ENCODE measurements around the gene UGT8. TPM values are rescaled to one million over a fixed set of nuclear protein-coding genes. Genes with fewer than 3 reads are reported as not detected.

UGT8 gene
- total RNA-seq, 1 experiment from 2014 or later: 14.8 TPM

DNA sequence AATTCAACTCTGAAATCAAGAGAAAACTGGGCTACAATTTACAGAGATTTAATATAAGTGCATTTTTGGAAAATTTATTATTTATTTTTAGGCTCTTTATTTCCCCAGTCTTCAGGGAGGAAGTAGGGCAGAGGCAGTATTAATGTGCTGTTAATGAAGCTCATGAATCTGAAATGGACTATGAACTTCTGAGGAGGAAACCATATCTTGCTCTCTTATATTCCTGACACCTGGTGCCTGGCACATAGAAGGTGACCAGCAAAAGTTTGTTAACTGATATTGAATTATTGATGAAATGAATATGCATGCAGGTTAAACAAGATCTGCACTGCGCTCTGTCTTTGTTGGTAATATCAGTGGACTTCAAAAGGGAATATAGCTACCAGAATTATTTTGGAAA, 55.1 kb downstream of the UGT8 start:
- RAD21 ChIA-PET (ENCODE audit: low non-redundant PET in 1 of 2, low total read pairs in 2 of 2, uncharacterized antibody in 2 of 2, unreplicated experiment in 2 of 2): no interaction called here
- no peak overlapping the region for H3K27ac ChIP-seq (ENCODE audit: low read depth, low read length)
- H3K9me2 ChIP-seq (ENCODE audit: insufficient read depth): no peaks in the 10 kb centered on the region
- H3K9me3 ChIP-seq (ENCODE audit: control insufficient read depth in 1 of 2, insufficient read depth in 1 of 2, low read depth in 1 of 2, low read length in 2 of 2): no peaks in the 10 kb centered on the region
- H3K9ac ChIP-seq (ENCODE audit: low read length): no peak overlapping the region
- intact Hi-C loops (cut with micrococcal nuclease): no loop called here
- H3K27me3 ChIP-seq (ENCODE audit: insufficient read depth, low read length): no peaks in the 10 kb centered on the region
- no peaks in the 10 kb centered on the region for H4K20me1 ChIP-seq (ENCODE audit: insufficient read depth)
- TF ChIP-seq RAD21 (IDR thresholded peaks at IDR 0.05; ENCODE audit: low read depth) (no peak), ATF3 (IDR thresholded peaks at IDR 0.05) (no peak), POLR2A (IDR thresholded peaks at IDR 0.05; ENCODE audit: borderline replicate concordance, extremely low read depth, insufficient read depth, insufficient read length) (no peak), ZNF274 (IDR thresholded peaks at IDR 0.05; ENCODE audit: low read depth, low read length) (no peak), JUND (IDR thresholded peaks at IDR 0.05) (no peak)
- TF ChIP-seq, protein P1, sequence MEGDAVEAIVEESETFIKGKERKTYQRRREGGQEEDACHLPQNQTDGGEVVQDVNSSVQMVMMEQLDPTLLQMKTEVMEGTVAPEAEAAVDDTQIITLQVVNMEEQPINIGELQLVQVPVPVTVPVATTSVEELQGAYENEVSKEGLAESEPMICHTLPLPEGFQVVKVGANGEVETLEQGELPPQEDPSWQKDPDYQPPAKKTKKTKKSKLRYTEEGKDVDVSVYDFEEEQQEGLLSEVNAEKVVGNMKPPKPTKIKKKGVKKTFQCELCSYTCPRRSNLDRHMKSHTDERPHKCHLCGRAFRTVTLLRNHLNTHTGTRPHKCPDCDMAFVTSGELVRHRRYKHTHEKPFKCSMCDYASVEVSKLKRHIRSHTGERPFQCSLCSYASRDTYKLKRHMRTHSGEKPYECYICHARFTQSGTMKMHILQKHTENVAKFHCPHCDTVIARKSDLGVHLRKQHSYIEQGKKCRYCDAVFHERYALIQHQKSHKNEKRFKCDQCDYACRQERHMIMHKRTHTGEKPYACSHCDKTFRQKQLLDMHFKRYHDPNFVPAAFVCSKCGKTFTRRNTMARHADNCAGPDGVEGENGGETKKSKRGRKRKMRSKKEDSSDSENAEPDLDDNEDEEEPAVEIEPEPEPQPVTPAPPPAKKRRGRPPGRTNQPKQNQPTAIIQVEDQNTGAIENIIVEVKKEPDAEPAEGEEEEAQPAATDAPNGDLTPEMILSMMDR (IDR thresholded peaks at IDR 0.05 in 2 of 3, conservative IDR thresholded peaks at IDR 0.05 in 1 of 3; ENCODE audit: borderline replicate concordance in 1 of 3, insufficient read depth in 1 of 3, low read depth in 2 of 3, low read length in 2 of 3): no peak
- TF ChIP-seq, protein P2, sequence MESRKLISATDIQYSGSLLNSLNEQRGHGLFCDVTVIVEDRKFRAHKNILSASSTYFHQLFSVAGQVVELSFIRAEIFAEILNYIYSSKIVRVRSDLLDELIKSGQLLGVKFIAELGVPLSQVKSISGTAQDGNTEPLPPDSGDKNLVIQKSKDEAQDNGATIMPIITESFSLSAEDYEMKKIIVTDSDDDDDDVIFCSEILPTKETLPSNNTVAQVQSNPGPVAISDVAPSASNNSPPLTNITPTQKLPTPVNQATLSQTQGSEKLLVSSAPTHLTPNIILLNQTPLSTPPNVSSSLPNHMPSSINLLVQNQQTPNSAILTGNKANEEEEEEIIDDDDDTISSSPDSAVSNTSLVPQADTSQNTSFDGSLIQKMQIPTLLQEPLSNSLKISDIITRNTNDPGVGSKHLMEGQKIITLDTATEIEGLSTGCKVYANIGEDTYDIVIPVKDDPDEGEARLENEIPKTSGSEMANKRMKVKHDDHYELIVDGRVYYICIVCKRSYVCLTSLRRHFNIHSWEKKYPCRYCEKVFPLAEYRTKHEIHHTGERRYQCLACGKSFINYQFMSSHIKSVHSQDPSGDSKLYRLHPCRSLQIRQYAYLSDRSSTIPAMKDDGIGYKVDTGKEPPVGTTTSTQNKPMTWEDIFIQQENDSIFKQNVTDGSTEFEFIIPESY (IDR thresholded peaks at IDR 0.05; ENCODE audit: extremely low read depth, insufficient replicate concordance, low read length): no peak
- TF ChIP-seq, protein P3, sequence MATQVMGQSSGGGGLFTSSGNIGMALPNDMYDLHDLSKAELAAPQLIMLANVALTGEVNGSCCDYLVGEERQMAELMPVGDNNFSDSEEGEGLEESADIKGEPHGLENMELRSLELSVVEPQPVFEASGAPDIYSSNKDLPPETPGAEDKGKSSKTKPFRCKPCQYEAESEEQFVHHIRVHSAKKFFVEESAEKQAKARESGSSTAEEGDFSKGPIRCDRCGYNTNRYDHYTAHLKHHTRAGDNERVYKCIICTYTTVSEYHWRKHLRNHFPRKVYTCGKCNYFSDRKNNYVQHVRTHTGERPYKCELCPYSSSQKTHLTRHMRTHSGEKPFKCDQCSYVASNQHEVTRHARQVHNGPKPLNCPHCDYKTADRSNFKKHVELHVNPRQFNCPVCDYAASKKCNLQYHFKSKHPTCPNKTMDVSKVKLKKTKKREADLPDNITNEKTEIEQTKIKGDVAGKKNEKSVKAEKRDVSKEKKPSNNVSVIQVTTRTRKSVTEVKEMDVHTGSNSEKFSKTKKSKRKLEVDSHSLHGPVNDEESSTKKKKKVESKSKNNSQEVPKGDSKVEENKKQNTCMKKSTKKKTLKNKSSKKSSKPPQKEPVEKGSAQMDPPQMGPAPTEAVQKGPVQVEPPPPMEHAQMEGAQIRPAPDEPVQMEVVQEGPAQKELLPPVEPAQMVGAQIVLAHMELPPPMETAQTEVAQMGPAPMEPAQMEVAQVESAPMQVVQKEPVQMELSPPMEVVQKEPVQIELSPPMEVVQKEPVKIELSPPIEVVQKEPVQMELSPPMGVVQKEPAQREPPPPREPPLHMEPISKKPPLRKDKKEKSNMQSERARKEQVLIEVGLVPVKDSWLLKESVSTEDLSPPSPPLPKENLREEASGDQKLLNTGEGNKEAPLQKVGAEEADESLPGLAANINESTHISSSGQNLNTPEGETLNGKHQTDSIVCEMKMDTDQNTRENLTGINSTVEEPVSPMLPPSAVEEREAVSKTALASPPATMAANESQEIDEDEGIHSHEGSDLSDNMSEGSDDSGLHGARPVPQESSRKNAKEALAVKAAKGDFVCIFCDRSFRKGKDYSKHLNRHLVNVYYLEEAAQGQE (IDR thresholded peaks at IDR 0.05; ENCODE audit: low read depth): no peak
- H3K36me3 ChIP-seq (ENCODE audit: control insufficient read depth in 1 of 2, insufficient read depth in 2 of 2, low read length in 2 of 2): no peaks in the 10 kb centered on the region
- H3K4me3 ChIP-seq (replicated peaks in 1 of 2; ENCODE audit: low read depth in 1 of 2, low read length in 2 of 2): no peak overlapping the region
- ATAC-seq (no peak), DNase-seq (ENCODE audit: low read depth, low spot score) (no peak)
- POLR2A ChIA-PET: no interaction called here
- H3K4me2 ChIP-seq (ENCODE audit: low read length): no peak overlapping the region
- CTCF ChIA-PET: interaction anchor here (1.6 to 1.7 kb wide), 2 partner anchors 236 to 266 kb away, joined by 6 read pairs; no protein-coding TSS in a partner anchor
- H3K79me2 ChIP-seq (ENCODE audit: insufficient read depth, low read length): no peaks in the 10 kb centered on the region
- H3K4me1 ChIP-seq (ENCODE audit: control insufficient read depth in 1 of 2, insufficient read depth in 2 of 2, low read length in 2 of 2): no peaks in the 10 kb centered on the region
- H2AFZ ChIP-seq (ENCODE audit: low read depth, low read length, poor library complexity, severe bottlenecking): no peak overlapping the region
- no TSS peak for BruUV-seq (replicated peaks)

Data from HCT116 (cell line).